Activated CD8-positive, alpha-beta memory T cell treated with anti-CD3 and anti-CD28 coated beads for 1 hour (primary cell): ENCODE data around the gene GPSM1.

ENCODE experiments used
- DNase-seq, 2 donors: peaks; one replicate each; pipeline ENCODE4 v3.0.0-alpha.2; 2020; ENCODE audit warnings: low read depth in 1 of 2; ENCODE audit errors: extremely low read depth in 1 of 2

Gene GPSM1

DNA sequence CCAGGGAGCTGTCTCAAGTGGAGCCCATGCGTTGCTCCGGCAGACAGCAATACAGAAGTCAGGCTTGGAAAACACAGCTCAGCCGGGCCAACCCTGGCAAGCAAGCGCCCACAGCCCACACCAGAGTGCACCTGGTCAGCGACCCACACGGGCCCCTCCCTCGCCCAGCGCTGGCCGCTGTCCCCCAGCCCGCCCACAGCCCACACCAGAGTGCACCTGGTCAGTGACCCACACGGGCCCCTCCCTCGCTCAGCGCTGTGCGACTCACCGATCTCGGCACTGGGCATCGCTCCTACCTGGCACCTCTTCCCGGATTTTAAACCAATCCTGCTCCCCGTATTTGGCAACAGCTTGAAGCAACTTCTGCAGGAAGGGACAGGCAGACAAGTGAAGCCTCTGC, 59.9 kb downstream of the GPSM1 start:
- DNase-seq, result no peak

DNA sequence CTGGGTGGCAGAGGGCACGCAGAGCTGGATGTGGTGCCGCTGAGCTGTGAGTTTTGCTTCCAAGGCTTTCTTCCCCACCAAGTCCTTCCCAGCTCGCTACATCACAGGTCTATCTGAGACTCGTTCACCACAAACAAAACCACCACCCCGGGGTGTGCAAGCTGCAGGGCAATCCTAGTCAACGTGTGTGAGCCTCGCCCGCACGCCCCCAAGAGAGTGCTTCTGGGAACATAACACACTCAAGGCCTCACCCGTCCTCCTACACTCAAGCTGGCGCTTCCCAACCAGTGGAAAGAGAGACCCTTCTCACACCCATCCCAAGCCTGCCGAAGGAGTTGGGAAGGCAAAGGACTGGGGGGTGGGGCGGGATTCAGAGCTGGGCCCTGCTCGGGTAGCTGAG, 62.1 kb downstream of the GPSM1 start:
- DNase-seq, result no peak

DNA sequence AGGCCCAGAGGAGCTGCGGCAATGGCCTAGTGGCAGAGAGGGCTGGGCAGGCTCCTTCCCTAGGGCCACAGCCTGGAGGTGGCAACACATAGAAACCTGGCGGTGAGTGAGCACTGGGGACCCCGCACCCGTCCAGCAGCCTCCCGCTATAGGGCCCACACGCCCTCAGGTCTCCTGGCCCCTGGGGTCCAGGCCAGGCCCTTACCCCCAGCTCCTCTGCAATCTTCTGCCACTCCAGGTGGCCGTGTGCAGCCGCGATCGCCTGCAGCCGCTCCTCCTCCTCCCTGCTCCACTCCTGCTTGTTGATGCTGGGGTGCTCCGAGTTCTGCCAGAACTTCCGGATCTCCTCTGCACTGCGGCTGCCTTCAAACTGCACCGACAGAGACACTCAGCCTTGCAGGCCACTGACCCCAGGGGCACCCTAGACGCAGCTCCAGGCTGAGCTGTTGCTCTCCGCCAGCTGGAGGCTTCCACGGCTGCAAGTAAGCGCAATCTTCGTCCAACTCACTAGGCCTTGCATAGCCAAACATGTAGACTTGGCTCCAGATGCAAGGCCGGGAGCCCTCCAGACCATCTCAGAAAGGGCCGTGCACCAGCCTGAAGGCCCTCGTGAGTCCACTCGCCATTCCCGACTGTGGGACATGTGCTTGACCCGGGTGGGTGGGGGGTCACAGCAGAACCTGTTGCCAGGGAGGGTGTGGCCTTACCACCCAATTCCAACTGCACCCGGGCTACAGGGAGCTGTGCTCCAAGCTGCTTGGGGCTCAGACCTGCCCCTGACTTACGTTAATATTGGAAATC, 64.6 kb downstream of the GPSM1 start:
- DNase-seq, result no peak

DNA sequence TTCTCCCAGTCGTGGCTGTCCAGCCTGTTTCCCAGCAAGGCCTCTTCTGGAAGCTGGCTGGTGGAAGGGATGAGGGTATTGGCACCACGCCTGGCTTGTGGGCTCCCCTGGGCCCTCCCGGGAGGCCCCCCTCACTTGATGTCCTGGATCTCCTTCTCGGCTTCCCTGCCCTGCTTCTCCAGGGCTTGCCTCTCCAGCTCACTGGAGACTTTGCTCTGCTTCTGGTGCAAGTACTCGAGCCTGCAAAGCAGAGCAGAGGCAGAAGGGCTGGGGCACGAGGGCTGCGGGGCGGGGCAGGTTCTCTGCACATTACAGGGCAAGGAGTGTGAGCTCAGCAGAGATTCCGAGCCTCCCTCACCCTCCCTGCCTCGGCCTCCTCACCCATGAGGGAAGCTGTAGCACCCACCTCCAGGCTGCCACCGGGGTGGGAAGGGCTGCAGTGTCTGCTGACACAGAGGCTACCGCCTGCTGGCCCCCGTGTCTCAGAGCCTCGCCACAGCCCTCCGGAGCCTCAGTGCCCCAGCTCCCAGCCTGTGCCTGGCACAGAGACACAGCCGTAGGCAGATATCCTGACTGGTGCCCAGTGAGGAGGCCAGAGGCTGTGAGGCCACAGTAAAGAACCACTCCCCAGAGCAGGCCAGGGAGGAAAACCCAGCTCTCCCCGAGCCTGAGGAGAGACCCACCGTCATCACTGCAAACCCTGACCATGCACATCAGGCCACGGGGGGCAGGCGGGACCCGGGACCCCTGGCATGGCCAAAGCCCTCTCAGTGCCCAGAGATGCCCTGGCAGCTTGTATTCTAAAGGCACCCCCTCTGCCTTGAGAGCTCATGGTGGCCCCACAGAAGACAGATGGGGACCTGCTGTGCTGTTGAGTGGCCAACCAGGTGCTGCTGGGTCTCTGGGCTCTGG, 65.5 kb downstream of the GPSM1 start:
- no peak for DNase-seq

DNA sequence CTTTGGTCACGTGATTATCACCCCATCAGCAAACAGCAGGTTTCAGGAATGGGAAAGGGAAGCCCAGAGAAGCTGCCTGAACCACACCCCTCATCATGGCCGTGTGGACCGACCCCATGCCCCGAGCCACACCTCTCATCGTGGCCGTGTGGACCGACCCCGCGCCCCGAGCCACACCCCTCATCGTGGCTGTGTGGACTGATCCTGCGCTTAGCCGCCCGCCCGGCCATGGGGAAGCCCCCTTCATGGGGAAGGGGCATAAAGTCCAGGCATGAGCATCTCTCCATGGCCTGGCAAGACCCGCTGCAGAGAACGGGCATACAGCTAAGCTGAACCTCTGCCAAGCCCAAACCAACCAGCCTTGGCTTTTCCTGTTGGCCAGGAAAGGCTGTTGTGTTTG, 66.2 kb downstream of the GPSM1 start:
- DNase-seq, result no peak

DNA sequence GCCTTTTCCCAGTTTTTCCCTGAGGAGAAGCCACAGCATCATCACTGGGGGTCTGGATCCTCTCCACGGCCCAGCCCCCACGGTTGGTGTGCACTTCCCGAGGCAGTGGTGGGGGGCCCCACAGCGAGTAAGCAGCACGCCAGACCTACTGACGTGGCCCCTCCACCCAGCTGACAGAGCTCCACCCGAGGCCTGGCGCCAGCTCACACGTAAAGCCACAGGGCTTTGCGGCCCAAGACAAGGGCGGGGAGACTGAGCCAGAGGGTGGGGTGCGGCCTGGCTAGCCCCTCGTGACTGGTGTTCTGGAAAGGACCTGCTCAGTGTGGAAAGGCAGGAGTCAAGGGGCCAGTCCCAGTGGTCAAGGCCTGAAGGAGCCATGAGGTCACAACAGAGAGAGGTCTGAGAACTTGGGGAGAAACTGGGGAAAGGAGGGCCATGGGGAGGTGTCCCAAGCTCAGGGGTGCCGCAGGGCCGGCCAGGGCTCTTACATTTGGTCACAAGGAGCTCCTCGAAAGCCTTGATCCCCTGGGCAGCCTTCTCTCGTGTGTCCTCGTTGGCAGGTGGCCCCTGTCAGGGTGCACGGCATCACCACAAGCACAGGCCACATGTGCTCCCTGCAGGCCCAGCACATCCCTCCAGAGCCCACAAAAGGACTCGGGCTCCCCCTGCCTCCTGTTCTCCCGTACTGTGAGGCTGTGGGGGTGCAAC, 67.1 kb downstream of the GPSM1 start:
- no peak for DNase-seq

DNA sequence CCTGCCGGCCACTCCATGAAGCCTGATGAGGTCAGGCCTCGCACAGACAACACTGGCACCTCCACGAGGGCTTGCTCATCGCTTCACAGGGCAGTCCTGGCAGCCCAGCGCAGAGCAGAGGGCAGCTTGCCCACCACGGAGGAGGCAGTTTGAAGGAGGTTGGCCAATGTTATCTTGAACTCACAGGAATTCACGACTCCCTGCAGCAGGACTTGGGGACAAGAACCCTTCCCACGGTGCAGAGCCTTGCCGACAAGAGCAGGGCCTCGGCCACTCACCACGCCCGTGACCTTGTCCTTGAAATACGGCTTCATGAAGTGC, 67.6 kb downstream of the GPSM1 start:
- DNase-seq, result no peak

DNA sequence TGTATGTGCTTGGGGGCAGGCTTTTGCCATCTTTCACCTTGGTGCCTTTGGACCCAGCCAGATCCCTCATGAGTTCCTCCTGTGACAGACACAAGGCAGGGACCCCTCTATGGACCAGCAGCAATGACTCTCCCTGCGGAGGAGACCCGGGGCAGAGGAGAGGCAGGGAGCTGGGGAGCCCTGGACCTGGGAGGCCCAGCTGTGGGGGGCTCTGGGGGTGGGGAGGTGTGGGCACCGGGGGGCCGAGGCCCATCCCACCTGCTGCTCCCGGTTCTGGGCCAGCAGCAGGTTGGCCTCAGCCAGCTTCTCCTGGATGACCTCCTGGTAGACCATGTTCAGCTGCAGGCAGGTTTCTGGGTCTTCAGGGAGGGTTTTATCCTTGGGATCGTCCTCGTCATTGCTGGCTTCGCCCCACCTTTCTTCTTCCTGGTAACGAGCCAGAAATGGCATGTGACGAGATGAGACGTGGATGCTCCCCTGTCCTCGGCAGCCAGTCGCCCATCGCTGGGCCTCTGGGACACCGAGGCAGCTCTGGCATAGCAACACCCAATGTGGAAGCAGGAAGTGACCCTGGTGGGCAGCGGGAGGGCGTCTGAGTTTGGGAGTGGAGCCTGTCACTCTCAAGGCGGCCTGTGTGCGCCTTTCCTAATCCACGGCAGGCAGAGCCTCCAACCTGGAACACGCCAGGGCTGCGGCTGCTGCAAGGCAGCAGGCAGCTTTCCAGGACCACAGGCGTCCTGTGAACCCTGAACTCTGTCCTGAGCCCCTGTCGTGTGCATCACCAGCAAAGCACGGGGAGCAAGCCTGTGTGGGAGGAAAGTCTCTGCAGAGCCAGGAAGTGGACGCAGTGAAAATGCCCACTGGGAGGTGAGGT, 68.2 kb downstream of the GPSM1 start:
- no peak for DNase-seq

DNA sequence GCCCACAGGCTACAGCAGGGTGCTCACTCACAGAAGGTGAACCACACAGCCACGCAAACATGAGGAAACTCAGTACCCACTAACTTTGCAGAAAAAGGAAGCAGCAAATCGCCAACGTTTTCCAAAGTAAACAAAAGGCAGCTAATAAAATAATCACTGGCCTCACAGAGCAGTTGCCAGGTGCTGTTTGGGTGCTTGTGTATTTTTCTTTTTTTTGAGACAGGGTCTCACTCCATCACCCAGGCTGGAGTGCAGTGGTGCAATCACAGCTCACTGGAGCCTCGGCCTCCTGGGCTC, 68.8 kb downstream of the GPSM1 start:
- no peak for DNase-seq

DNA sequence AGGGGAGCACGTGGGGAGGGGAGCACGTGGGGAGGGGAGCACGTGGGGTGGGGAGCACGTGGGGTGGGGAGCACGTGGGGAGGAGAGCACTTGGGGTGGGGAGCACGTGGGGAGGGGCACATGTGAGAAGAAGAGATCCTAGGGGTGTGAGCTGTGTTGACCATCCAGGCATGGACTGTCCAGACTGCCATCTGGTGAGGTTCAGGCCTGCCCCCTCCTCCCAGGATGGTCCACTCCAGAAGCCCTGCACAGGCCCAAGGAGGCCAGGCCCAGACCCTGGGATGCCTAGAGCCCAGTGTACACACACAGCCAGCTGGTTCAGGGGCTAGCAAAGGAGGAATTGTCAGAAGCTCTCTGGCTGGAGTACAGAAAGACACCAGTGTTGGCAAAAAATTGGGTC, 70.3 kb downstream of the GPSM1 start:
- no peak for DNase-seq

DNA sequence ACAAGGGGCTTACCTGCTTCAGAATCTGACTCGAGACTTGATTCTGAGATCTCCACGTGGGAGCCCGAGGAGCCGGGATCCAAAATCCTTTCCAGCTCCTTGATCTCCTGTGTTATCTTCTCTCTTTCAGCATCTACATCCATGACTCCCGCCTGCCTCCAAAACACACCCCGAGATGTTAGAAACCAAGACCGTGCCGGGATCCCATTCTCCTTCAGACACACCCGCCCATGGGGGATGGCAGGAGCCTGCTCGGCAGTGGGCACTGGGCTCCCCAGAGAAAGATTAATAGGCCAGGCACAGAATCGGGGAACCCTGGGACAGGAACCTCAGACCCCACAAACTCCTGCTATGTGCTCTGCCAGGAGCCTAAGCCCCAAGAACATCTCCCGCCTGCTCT, 70.9 kb downstream of the GPSM1 start:
- DNase-seq, result no peak

DNA sequence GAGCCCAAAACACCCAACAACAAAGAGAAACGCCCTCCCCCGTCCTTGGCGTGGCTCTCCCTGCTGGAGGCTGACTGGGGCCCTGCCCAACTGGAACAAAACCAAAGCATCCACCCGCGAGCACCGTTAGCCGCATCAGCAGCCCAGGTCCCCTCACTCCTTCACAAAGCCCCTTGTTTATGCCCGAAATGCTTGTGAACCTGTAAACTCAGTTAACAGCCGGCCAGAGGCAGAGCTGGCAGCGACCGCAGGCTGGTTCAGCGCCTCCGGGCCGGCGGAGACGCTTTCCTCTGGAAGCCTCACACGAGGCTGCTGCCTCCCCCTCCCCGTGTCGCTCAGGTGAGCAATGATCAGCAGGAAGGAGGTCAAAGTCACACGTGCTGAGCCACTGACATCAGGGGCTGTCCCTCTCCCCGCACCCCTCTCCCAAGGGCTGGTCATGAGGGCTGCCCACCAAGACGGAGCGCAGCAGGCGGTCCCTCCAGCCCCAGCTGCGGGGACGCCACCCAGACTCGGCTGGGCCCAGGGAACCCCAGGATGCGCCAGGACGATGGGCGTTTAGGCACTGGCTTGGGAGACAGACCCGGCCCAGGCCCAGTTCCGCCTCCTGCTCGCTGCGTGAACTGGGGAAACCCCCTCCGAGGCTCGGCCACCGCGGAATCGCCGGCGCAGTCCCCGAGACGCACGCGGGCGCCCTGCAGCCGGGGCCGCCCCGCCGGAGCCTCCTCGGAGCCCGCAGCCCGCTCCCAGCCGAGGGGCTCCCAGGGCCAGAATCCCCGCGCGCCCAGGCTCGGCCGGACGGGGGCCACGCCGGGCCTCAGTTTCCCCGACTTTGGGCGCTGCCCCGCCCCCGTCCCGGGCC, 72.1 kb downstream of the GPSM1 start:
- DNase-seq, result no peak

DNA sequence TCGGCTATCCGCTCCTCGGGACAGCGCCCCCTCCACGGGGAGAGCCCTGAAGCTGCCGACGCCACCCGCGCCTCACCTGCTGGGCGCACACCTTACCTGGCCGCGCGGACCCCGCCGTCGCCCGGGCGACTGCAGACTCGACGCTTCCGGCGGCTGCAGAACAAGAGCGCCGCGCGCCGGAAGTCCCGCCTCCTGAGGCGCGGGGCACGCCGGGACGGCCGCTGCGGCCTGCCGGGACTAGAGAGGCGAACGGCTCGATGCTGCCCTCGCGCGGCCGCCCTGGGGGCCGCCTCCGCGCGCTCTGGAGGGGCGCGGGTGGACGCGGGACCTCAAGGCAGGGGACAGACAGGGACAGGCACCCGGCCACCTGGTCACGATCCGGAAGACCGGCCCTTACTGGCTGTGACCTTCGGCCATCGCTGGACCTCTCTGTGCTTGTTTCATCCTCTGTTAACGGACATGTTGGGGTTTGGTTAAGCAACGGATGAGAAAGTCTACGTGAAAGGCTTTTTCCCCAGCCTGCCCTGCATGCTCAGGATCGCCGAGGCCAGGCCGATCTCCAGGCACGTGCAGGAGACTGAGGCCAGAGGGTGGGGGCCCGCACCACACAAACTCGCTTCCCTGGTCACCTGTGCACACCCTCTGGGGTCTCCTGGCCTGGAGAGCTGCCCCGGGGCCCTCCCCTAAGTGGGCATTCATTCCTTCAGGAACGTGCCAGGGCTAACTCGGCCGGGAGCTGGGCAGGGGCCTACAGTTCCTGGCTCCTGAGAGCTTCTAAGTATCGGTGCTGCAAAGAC, 72.9 kb downstream of the GPSM1 start, which contains the start of gene SNAPC4:
SNAPC4 (minus strand) TSS at position 133 of the 797 bp plus-strand sequence. CDS start 1,742 bp downstream, outside the sequence.
- peak; percentile 44 to 78 for DNase-seq

DNA sequence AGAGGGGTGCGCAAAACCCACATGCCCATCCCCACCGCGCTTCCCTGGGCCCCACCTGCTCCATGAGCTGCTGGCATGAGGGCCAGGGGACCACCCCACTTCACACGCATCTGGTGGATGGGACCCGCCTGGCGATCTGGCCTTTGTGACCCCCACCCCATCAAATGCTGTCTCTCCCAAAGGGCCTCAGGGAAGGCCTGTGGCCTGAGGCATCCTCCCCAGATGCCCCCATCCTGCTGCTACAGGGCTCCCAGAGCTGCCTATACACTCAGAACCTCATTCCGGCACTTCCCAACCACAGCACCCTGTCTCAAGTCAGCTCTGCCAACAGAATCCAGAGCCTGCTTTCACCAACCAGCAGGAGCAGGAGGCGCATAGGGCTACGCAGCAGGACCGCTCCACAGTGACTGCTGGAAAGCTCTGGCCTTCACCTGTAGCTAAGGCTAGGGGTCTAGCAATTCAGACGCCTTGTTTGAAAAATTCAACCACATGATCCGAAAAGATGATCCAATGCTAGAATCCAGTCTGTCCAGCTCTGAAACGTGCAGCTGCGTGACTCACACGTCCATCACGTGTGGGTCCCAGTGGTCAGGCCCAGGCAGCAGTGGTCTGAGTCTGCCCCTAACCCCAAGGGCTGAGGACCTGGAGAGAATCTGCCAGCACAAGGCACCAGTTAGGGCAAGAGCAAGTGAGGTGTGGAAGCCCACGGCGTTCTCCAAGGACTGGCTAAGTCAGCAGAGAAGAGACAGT, 74.0 kb downstream of the GPSM1 start:
- no peak for DNase-seq

DNA sequence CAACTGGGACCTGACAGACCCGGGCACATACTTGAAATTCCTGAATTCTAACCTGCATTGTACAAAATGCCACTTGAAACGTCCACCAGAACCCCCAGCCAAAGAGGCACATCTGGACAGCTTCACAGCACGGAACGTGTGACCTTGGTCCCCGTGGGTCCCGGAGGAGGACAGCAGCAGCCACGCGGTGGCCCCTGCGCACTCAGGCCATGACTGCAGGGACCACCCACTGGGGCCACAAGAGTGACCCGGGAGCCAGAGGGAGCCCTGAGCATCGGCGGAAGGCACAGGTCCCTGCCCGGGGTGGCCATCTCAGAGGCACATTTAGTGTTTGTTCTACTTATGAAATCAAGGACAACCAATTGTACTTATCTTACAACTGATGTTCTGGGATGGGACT, 74.7 kb downstream of the GPSM1 start:
- no peak for DNase-seq

DNA sequence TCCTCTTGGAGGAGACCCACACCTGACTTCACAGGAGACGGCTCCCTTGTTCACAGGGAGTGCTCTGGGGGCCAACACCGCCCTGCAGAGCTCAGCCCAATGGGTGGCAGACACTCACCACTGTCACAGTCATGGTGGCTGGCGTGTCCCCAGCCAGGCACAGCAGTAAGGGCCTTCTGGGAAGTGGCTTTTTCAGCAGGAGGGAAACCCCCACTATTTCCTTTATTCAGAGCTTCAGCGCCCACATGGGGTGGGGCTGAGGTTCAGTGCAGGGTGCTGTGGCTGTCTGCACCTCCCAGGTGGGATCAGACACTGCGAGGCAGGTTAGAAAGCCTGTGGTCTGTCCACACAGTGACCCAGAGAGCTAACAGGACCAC, 76.2 kb downstream of the GPSM1 start:
- peak; percentile 37 to 44 for DNase-seq

DNA sequence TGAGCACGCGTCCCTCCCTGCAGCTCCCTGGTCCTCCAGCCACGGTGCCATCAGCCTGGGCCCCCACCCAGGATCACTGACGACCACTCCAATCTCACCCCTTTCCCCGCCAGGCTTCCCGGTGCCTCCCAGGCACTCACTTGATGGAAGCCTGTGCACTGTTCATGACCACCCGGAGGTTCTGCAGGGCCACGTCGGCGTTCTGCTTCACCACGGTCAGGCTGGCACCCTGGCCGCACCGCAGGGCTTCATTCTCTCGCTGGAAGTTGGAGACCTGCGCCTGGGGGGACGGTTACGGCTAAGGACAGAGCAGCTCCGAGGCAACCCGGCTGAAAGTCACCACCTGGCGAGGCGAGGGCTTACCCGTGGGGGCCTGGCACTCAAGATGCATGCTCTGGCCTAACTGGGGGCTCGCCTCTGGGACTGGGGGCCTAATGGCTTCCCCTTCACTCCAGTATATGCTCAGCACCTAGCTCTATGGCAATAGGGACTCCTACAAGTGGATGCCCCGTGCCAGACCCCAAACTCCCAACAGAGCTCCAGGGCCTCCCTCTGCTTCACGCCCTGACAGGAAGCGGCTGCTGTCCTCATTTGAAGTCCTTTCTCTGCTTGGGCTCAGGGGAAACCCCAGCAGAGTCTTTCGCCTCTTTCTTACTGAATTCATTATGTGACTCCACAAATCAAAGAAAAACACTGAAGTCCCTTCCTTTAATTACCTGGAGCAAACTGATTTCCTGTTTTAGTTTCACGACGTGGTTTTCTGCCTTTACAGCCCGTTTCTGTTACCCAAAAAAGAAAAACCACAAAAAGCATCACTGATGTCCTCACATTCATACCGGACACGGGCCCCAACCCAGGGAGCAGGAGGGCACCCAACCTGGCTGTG, 76.8 kb downstream of the GPSM1 start:
- DNase-seq, result no peak
